HG03045 (cell line): Measurements from ENCODE around the gene PCDH1.

Experiments used
- ATAC-seq: cut with Tn5 transposase; IDR thresholded peaks from one replicate; pipeline ENCODE4 v1.9.1; 2021; ENCODE audit warnings: mild to moderate bottlenecking, moderate library complexity; ENCODE audit not compliant: unreplicated experiment

Gene PCDH1

DNA sequence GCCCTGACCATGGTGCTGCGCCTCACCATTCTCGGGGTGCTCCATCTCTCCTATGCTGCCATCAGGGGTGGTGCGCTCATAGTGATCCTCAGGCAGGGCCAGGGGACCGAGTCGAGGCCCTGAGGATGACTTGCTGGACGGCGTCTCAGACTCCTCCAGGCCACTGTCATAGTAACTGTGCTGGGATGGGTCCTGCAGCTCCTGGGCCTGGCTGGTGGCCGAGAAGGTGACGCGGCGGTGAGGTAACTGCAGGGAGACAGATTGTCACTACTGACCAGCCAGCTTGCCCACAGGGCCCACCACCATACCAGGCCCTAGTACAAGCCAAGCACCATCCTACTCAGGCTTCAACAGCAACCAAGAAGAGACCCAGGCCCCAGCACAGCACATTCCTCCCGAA is 21.0 kb downstream of the PCDH1 start:
- no peak for ATAC-seq

- no peak for ATAC-seq
Observed at GRCh38 chr5:141856037-141856790, 22.0 kb downstream of the PCDH1 start.

DNA sequence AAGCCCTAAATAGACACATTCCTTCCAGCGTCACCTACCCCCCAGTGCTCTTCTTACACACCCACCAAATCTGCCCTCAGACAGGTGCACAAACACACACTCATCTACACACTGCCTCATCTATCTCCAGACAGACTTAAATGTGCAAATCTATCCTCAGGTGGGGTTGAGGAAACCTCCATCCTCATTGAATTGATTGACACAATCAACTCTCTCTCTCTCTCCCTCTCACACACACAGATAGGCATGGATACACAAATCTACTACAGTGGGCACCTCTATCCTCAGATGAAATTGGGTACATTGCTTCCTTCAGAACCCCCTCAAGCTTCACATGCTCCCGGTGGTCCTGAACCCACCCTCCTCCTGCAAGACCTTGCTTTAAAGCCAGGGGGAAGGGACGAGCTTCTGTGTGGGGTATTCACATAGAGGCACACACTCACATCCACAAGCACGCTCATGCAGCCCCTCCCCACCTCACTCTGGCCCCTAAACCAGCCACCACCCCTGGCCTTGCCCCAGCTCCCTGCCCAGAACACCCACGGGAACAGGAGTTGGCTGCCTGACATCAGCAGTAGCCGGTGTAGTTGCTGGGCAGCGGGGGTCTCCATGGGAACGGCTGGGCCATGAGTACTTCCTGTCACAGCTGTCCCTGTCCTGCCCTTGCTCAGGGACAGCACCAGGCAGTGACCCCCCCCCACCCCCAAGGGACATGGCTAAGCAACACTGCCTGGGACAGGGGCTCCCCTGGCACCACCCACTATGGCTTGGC is 22.8 kb downstream of the PCDH1 start:
- ATAC-seq = no peak

GRCh38 chr5:141853895-141854626 is 24.1 kb downstream of the PCDH1 start:
- ATAC-seq = no peak

DNA sequence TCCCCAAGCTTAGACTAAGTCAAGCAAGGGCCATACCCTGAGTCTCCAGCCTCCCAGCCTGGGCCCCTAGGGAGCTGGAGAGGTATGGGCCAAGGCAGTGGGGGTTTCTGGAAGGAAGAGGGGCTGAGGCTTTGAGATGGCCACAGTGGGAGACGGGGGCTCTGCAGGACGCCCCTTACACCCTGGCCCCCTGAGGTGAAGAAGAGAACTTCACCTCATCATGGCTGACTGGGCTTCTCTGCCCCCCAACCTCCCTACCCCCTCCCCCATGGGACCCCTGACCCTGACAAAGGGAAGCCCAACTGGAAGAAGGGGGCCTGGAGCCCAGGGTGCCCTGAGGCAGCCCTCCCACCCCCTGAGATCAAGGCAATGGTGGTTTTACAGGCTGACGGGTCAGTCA is 25.8 kb downstream of the PCDH1 start:
- no peak for ATAC-seq

DNA sequence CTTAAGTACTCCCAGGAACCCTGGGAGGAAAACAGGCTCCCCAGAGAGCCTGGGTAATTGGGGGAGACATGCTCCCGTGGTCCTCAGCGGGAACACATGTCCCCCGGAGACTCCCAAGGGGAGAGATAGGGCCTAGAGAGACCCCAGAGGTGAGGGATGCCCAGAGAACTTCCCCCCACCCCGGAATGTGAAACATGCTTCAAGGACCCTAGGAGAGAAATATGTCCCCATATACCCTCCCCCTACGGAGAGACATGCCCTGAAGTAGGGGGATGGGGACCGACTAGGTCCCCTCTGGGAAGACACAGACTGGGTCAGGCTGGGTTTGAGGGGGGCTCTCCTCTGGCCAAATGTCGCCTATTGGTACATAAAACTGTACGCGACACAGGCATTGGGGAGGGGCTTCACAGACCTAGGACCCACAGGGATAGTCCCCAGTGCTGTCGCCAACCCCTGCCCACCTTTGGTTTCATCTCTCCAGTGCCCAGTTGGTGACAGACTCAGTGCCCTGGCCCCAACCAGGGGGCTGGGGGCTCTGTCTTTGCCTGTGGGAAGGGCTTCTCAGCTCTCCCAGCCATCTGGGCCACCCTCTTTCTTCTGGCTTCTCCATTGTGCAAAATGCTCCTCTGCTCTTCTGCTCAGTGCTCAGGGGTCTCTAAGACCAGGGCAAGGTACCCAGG is 26.9 kb downstream of the PCDH1 start:
- no peak for ATAC-seq

GRCh38 chr5:141850786-141851185 is 27.4 kb downstream of the PCDH1 start:
- ATAC-seq = no peak

- peak; percentile 14 for ATAC-seq
Observed at GRCh38 chr5:141850244-141850768, 27.9 kb downstream of the PCDH1 start.

DNA sequence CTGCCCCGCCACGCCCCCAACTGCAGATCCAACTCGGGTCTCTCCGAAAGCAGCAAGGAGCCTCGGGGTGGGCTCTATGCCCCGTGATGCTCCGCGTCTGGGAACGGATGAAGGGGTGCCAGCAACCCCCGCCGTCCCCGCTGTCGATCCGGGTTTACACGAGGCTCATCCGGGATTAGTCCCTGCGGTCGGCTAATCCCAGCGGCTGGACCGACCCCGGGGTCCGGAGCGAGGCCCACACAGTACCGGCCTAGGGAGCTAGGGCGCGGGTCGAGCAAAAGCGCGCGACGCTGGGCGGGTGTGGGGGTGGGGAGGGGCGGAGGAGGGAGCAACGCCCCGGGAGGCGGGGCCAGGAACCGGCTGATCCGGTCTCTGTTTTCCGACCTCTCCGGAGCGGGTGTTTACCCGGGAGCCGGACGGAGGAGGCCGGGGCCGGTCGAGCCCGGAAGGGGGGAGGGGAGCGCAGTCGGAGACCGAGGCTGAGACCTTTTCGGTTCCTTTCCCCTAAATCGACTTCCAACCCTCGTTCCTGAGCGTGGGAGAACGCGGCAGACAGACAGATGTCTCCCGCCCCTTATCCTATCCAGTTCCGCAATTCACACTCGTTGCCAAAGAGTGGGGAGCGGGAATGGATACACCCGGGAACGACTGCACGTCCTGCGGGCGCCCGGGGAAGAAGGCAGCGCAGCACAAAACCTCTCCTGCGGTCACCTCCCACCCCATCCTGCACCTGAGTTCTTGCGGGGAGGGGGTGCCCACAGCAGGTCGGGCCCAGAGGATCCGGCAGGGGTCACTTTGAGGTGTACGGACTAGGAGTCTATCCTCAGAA is 28.6 kb downstream of the PCDH1 start:
- ATAC-seq = peak; percentile 75

- peak; percentile 20 for ATAC-seq
Observed at GRCh38 chr5:141848744-141849414, 29.3 kb downstream of the PCDH1 start.

- no peak for ATAC-seq
Observed at GRCh38 chr5:141846031-141846430, 32.2 kb downstream of the PCDH1 start.

DNA sequence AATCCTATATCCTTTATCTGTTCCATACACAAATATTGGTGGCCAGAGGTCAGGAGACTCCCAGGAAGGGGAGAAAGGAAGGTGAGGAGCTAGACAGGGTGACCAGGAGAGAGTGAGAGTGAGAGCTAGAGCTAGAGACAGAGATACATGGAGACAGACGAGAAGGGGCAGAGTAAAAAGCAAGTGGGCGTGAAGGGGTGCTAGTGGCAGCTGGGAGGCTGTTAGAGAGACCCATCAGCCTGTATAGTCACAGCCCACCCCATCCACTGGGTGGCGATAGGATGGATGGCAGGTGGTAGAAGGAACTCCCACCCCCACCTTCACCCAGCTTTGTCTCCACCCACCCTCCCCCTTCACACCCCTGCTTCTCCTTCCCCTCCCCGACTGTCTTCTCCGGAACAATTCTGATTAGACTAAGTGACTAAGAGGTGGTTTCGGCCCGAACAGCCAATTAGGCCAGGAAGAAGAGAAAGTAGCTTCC is 32.8 kb downstream of the PCDH1 start:
- ATAC-seq = no peak

GRCh38 chr5:141844414-141845097 is 33.7 kb downstream of the PCDH1 start:
- no peak for ATAC-seq

DNA sequence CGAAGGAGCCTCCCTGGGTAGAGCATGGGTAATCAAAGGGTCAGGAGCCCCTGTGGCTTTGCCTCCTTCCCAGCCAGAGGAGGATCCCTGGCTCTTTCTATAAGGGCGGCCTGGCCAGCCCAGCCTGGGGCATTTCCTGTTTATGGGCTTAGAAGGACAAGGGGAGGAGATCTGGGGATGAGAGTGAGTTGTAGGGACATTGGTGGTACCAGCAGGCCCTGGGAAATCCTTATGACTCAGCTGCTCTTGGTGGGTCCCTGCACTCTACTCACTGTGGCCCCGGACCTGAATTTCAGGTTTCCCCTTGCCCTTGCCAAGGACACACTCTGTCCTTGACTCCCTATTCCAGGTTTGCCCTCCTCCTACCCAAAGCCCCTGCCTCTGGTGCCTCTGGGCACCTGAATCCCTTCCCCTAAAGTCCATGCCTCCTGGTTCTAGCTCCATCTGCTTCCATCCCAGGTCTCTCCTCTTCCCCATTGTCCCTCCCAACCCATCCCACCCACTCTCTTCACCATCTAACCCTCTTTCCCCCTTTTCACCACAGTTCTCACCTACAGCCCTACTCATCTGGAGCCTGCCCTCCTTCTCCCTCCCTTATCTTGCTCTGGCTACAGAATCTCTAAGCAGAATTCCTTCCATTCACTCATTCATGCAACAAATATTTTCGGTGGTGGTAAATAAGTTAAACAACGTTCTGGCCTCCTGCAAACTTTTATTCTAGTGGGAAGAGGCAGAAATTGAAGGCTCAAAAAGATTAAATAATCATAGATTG is 34.9 kb downstream of the PCDH1 start:
- no peak for ATAC-seq

DNA sequence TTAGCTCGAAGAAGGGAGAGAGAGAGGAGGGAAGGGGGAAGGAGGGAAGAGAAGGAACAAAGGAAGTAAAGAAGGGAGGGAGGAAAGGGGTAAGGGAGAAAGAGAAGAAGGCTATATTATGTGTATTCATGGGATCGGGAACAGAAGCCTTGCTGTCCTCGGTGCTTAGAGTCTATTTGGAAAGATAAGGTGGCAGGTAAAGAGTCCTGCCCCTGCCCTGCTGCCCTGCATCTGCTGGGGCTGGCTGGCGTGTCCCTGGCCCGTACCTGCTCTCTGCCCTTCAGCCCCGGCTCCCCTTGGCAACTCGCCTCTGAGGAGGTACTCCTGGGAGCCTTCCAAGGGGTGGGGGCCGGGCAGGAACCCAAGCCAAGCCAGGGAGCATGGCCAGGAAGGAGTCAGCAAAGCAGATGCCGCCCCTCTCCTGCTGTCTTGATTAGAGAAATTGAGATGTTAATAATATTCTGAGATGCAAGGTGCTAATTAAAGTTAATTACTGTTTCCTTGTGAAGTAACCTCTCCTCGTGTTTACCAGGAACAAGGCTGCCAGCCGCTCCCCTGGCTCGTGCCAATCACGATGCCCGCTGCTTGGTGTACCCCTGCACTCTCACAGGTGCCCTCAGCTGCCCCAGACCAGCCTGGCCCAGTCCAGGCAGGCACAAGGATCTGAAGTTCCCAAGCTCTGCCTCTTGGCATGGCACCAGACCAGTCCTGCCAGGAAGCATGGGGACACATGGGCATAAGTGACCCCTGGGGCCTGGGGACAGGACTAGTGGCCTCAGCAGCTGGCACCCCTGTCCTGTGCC is 36.6 kb downstream of the PCDH1 start:
- no peak for ATAC-seq

DNA sequence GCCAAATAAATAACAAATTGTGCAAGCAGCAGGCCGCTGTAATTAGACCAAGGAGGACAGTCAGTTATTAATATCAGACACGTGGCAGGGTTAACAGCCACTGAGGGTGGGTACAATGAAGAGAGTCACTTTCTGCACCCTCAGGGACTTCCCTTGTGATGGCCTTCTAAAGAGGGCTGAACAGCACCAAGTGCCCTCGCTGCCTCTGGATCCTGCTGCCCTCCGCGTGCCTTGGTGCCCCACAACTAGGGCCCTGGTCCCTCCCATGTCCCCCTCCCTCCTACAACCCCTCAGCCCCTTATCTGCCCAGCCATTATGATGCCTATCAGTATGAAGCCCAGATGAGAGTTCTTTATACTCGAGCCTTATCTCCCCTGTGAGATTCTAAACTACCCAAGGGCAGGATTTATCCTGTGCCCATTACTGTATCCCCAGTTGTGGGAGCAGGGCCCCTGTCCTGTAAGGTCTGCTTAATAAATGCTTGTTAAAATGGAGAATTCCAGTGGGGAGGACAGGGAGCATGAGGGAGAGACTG is 37.3 kb downstream of the PCDH1 start:
- no peak for ATAC-seq

DNA sequence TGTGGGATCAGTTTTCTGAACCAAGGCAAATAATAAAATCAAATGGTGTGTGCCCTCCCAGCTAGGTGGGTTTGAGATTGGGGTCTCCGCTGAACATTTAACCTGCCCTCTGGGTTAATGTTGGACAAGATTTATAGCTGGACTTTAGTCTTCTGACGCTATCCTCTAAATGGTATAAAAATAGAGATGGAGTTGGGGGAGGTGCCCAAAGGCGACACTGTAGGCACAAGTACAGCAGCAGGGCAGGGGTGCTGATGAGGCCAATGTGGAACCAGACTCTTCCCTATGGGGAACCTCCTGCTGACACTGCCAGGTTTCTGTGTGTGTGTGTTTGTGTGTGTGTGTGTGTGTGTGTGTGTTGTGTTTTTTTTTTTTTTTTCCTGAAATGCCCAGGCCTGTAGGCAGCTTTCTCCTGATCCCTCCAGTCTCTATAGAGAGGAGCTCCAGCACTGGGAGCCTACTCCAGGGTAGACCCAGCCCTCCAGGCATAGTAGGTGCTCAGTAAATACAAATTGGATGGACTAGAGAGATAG is 37.9 kb downstream of the PCDH1 start:
- no peak for ATAC-seq
